Thyroid gland (tissue), 4 donors: ENCODE results near the gene CNNM4.

Experiments used
- POLR2A ChIP-seq, 2 donors: fragments of 450-650 bp; IDR thresholded peaks; one replicate each; pipeline ENCODE4 v1.6.1; 2017; ENCODE audit warnings: antibody characterized with exemption in 2 of 2, mild to moderate bottlenecking in 2 of 2, moderate library complexity in 1 of 2
- TF ChIP-seq, protein P1 (sequence below), 6 experiments: fragments of 200-600 bp in 3 of 6; fragments of 450-650 bp in 3 of 6; sonication (generic) in 3 of 6; IDR thresholded peaks; one replicate each; pipeline ENCODE4 v1.5.1; 2016 to 2019; ENCODE audit warnings: antibody characterized with exemption in 6 of 6, mild to moderate bottlenecking in 2 of 6, inconsistent platforms in 1 of 6, moderate library complexity in 1 of 6

DNA sequence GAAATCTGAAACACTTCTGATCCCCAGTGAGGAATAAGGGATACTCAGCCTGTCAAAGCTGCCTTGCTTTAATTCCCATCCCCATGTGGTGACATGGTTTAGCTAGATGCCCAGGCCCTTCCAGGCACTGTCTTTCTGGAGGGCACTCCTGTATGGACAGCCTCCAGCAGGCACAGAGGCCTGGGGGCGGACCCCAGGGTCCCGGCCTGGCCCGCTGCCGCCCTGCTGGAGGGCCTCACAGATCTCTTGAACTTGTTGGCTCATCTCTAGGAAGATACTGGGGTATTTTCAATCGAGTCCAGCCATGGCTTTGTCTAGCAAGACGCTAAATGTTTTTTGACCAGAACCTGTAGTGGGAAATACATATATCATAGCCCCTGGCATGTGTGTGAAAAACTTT is 34.4 kb downstream of the CNNM4 start:
- TF ChIP-seq POLR2A (IDR thresholded peaks at IDR 0.05): no peak
- TF ChIP-seq, protein P1, sequence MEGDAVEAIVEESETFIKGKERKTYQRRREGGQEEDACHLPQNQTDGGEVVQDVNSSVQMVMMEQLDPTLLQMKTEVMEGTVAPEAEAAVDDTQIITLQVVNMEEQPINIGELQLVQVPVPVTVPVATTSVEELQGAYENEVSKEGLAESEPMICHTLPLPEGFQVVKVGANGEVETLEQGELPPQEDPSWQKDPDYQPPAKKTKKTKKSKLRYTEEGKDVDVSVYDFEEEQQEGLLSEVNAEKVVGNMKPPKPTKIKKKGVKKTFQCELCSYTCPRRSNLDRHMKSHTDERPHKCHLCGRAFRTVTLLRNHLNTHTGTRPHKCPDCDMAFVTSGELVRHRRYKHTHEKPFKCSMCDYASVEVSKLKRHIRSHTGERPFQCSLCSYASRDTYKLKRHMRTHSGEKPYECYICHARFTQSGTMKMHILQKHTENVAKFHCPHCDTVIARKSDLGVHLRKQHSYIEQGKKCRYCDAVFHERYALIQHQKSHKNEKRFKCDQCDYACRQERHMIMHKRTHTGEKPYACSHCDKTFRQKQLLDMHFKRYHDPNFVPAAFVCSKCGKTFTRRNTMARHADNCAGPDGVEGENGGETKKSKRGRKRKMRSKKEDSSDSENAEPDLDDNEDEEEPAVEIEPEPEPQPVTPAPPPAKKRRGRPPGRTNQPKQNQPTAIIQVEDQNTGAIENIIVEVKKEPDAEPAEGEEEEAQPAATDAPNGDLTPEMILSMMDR (IDR thresholded peaks at IDR 0.05): no peak
